HEK293T (cell line): ENCODE data around the gene GPHN.

Source experiments
- ELF4 ChIP-seq: fragments of 450-650 bp; IDR thresholded peaks from 2 replicates; pipeline ENCODE4 v1.6.1; 2017; ENCODE audit warnings: antibody characterized with exemption
- FOXA1 ChIP-seq: fragments of 450-650 bp; IDR thresholded peaks from 2 replicates; pipeline ENCODE4 v1.6.1; 2016; ENCODE audit warnings: mild to moderate bottlenecking
- FOXM1 ChIP-seq: fragments of 450-650 bp; IDR thresholded peaks from 2 replicates; pipeline ENCODE4 v1.6.1; 2017; ENCODE audit warnings: mild to moderate bottlenecking, borderline replicate concordance

- no peak for TF ChIP-seq ELF4
- TF ChIP-seq FOXA1 = no peak
- TF ChIP-seq FOXM1 = no peak
These were observed 619.2 kb downstream of the GPHN start for GRCh38 chr14:67127174-67127573.
